ENCODE data around the gene C2CD4C.

Gene C2CD4C

GRCh38 chr19:369256-369655, 39.7 kb downstream of the C2CD4C start:
- H3K23ac ChIP-seq (ENCODE audit: low read length), result no peak overlapping the region
- no peak overlapping the region for H4K5ac ChIP-seq (ENCODE audit: low read length)
- H3K56ac ChIP-seq (ENCODE audit: low read length), result no peak overlapping the region
- no peak overlapping the region for H3K4ac ChIP-seq (ENCODE audit: low read depth, low read length)
- H2BK5ac ChIP-seq (ENCODE audit: low read length), result no peak overlapping the region
- H3K9ac ChIP-seq (ENCODE audit: low read length), result no peak overlapping the region
- DNase-seq, result no peak
- no peak overlapping the region for H3K4me3 ChIP-seq (ENCODE audit: low read length)
- no peak overlapping the region for H2AK5ac ChIP-seq (ENCODE audit: low read length)
- H3K79me2 ChIP-seq (ENCODE audit: control insufficient read depth, insufficient read depth, low read length), result no peaks in the 10 kb centered on the region
- H2BK15ac ChIP-seq (replicated peaks; ENCODE audit: low read depth), result no peak overlapping the region
- no peak overlapping the region for H3K27ac ChIP-seq (ENCODE audit: low read depth, low read length)
- no peaks in the 10 kb centered on the region for H3K36me3 ChIP-seq (ENCODE audit: control insufficient read depth, insufficient read depth, low read length)
- H3K27me3 ChIP-seq (ENCODE audit: insufficient read depth, low read length, poor library complexity), result no peaks in the 10 kb centered on the region
- no CpG with 5 or more reads among the region's 13 CpGs for WGBS (ENCODE audit: extremely low coverage, insufficient coverage, low lambda C conversion rate)
- H4K8ac ChIP-seq (ENCODE audit: low read depth, low read length), result no peak overlapping the region
- H3K4me1 ChIP-seq (ENCODE audit: control insufficient read depth, low read depth, low read length), result no peaks in the 10 kb centered on the region
- no peak overlapping the region for H3K18ac ChIP-seq (ENCODE audit: low read length)
- H2BK120ac ChIP-seq (ENCODE audit: low read depth, low read length), result no peak overlapping the region
- no peak overlapping the region for H3K4me2 ChIP-seq (ENCODE audit: low read length)
- H3K79me1 ChIP-seq (ENCODE audit: low read length), result no peaks in the 10 kb centered on the region

- no peak overlapping the region for H3K4me3 ChIP-seq (ENCODE audit: low read length)
- H3K18ac ChIP-seq (ENCODE audit: low read length), result no peak overlapping the region
- H3K4me1 ChIP-seq (ENCODE audit: control insufficient read depth, low read depth, low read length), result no peaks in the 10 kb centered on the region
- no peaks in the 10 kb centered on the region for H3K79me1 ChIP-seq (ENCODE audit: low read length)
- H3K4ac ChIP-seq (ENCODE audit: low read depth, low read length), result no peak overlapping the region
- no peak for DNase-seq
- no peak overlapping the region for H3K4me2 ChIP-seq (ENCODE audit: low read length)
- H3K56ac ChIP-seq (ENCODE audit: low read length), result no peak overlapping the region
- no peak overlapping the region for H3K27ac ChIP-seq (ENCODE audit: low read depth, low read length)
- no peak overlapping the region for H2BK5ac ChIP-seq (ENCODE audit: low read length)
- no CpG with 5 or more reads among the region's 7 CpGs for WGBS (ENCODE audit: extremely low coverage, insufficient coverage, low lambda C conversion rate)
- H4K5ac ChIP-seq (ENCODE audit: low read length), result no peak overlapping the region
- no peak overlapping the region for H2BK120ac ChIP-seq (ENCODE audit: low read depth, low read length)
- no peak overlapping the region for H2BK15ac ChIP-seq (replicated peaks; ENCODE audit: low read depth)
- no peak overlapping the region for H3K23ac ChIP-seq (ENCODE audit: low read length)
- no peak overlapping the region for H4K8ac ChIP-seq (ENCODE audit: low read depth, low read length)
- no peak overlapping the region for H3K9ac ChIP-seq (ENCODE audit: low read length)
- no peaks in the 10 kb centered on the region for H3K27me3 ChIP-seq (ENCODE audit: insufficient read depth, low read length, poor library complexity)
- no peak overlapping the region for H2AK5ac ChIP-seq (ENCODE audit: low read length)
- no peaks in the 10 kb centered on the region for H3K79me2 ChIP-seq (ENCODE audit: control insufficient read depth, insufficient read depth, low read length)
- no peaks in the 10 kb centered on the region for H3K36me3 ChIP-seq (ENCODE audit: control insufficient read depth, insufficient read depth, low read length)
Observed at GRCh38 chr19:368630-369024, 40.3 kb downstream of the C2CD4C start.

- Histone ChIP-seq H3K23ac (ENCODE audit: low read length) (no peak overlapping the region), H3K18ac (ENCODE audit: low read length) (no peak overlapping the region), H3K4me2 (ENCODE audit: low read length) (no peak overlapping the region), H4K5ac (ENCODE audit: low read length) (no peak overlapping the region), H3K9ac (ENCODE audit: low read length) (no peak overlapping the region), H3K27me3 (ENCODE audit: insufficient read depth, low read length, poor library complexity) (no peaks in the 10 kb centered on the region), H2BK15ac (replicated peaks; ENCODE audit: low read depth) (no peak overlapping the region), H2BK120ac (ENCODE audit: low read depth, low read length) (no peak overlapping the region), H4K8ac (ENCODE audit: low read depth, low read length) (no peak overlapping the region), H3K27ac (ENCODE audit: low read depth, low read length) (no peak overlapping the region), H2BK5ac (ENCODE audit: low read length) (no peak overlapping the region), H2AK5ac (ENCODE audit: low read length) (no peak overlapping the region), H3K4ac (ENCODE audit: low read depth, low read length) (no peak overlapping the region), H3K56ac (ENCODE audit: low read length) (no peak overlapping the region), H3K79me2 (ENCODE audit: control insufficient read depth, insufficient read depth, low read length) (no peaks in the 10 kb centered on the region), H3K36me3 (ENCODE audit: control insufficient read depth, insufficient read depth, low read length) (no peaks in the 10 kb centered on the region), H3K4me1 (ENCODE audit: control insufficient read depth, low read depth, low read length) (no peaks in the 10 kb centered on the region), H3K4me3 (ENCODE audit: low read length) (no peak overlapping the region), H3K79me1 (ENCODE audit: low read length) (no peaks in the 10 kb centered on the region)
- no peak for DNase-seq
- no CpG with 5 or more reads among the region's 22 CpGs for WGBS (ENCODE audit: extremely low coverage, insufficient coverage, low lambda C conversion rate)
Observed at GRCh38 chr19:367963-368629, 40.9 kb downstream of the C2CD4C start.

- no CpG with 5 or more reads among the region's 14 CpGs for WGBS (ENCODE audit: extremely low coverage, insufficient coverage, low lambda C conversion rate)
- Histone ChIP-seq H2BK120ac (ENCODE audit: low read depth, low read length) (no peak overlapping the region), H3K36me3 (ENCODE audit: control insufficient read depth, insufficient read depth, low read length) (no peaks in the 10 kb centered on the region), H3K79me1 (ENCODE audit: low read length) (no peaks in the 10 kb centered on the region), H3K18ac (ENCODE audit: low read length) (no peak overlapping the region), H3K4me3 (ENCODE audit: low read length) (no peak overlapping the region), H3K4me2 (ENCODE audit: low read length) (no peak overlapping the region), H3K4ac (ENCODE audit: low read depth, low read length) (no peak overlapping the region), H3K27ac (ENCODE audit: low read depth, low read length) (no peak overlapping the region), H2BK15ac (replicated peaks; ENCODE audit: low read depth) (no peak overlapping the region), H2AK5ac (ENCODE audit: low read length) (no peak overlapping the region), H3K23ac (ENCODE audit: low read length) (no peak overlapping the region), H3K79me2 (ENCODE audit: control insufficient read depth, insufficient read depth, low read length) (no peaks in the 10 kb centered on the region), H3K4me1 (ENCODE audit: control insufficient read depth, low read depth, low read length) (no peaks in the 10 kb centered on the region), H2BK5ac (ENCODE audit: low read length) (no peak overlapping the region), H3K9ac (ENCODE audit: low read length) (no peak overlapping the region), H4K5ac (ENCODE audit: low read length) (no peak overlapping the region), H3K27me3 (ENCODE audit: insufficient read depth, low read length, poor library complexity) (no peaks in the 10 kb centered on the region), H3K56ac (ENCODE audit: low read length) (no peak overlapping the region), H4K8ac (ENCODE audit: low read depth, low read length) (no peak overlapping the region)
- no peak for DNase-seq
Observed at GRCh38 chr19:367561-367960, 41.4 kb downstream of the C2CD4C start.

GRCh38 chr19:366951-367350, 42.0 kb downstream of the C2CD4C start:
- Histone ChIP-seq H4K5ac (ENCODE audit: low read length) (no peak overlapping the region), H3K4me3 (ENCODE audit: low read length) (no peak overlapping the region), H2AK5ac (ENCODE audit: low read length) (no peak overlapping the region), H3K18ac (ENCODE audit: low read length) (no peak overlapping the region), H3K4me2 (ENCODE audit: low read length) (no peak overlapping the region), H2BK5ac (ENCODE audit: low read length) (no peak overlapping the region), H3K79me1 (ENCODE audit: low read length) (no peaks in the 10 kb centered on the region), H3K27me3 (ENCODE audit: insufficient read depth, low read length, poor library complexity) (no peaks in the 10 kb centered on the region), H3K27ac (ENCODE audit: low read depth, low read length) (no peak overlapping the region), H3K9ac (ENCODE audit: low read length) (no peak overlapping the region), H4K8ac (ENCODE audit: low read depth, low read length) (no peak overlapping the region), H3K4me1 (ENCODE audit: control insufficient read depth, low read depth, low read length) (no peaks in the 10 kb centered on the region), H3K79me2 (ENCODE audit: control insufficient read depth, insufficient read depth, low read length) (no peaks in the 10 kb centered on the region), H2BK15ac (replicated peaks; ENCODE audit: low read depth) (no peak overlapping the region), H2BK120ac (ENCODE audit: low read depth, low read length) (no peak overlapping the region), H3K4ac (ENCODE audit: low read depth, low read length) (no peak overlapping the region), H3K36me3 (ENCODE audit: control insufficient read depth, insufficient read depth, low read length) (no peaks in the 10 kb centered on the region), H3K56ac (ENCODE audit: low read length) (no peak overlapping the region), H3K23ac (ENCODE audit: low read length) (no peak overlapping the region)
- no CpG with 5 or more reads among the region's 8 CpGs for WGBS (ENCODE audit: extremely low coverage, insufficient coverage, low lambda C conversion rate)
- no peak for DNase-seq

- no peak overlapping the region for H2BK120ac ChIP-seq (ENCODE audit: low read depth, low read length)
- no peak overlapping the region for H3K4ac ChIP-seq (ENCODE audit: low read depth, low read length)
- H2BK15ac ChIP-seq (replicated peaks; ENCODE audit: low read depth), result no peak overlapping the region
- no peak overlapping the region for H2AK5ac ChIP-seq (ENCODE audit: low read length)
- no peaks in the 10 kb centered on the region for H3K79me2 ChIP-seq (ENCODE audit: control insufficient read depth, insufficient read depth, low read length)
- no peaks in the 10 kb centered on the region for H3K79me1 ChIP-seq (ENCODE audit: low read length)
- DNase-seq, result no peak
- no peaks in the 10 kb centered on the region for H3K4me1 ChIP-seq (ENCODE audit: control insufficient read depth, low read depth, low read length)
- no peaks in the 10 kb centered on the region for H3K36me3 ChIP-seq (ENCODE audit: control insufficient read depth, insufficient read depth, low read length)
- no peak overlapping the region for H3K4me2 ChIP-seq (ENCODE audit: low read length)
- H4K8ac ChIP-seq (ENCODE audit: low read depth, low read length), result no peak overlapping the region
- WGBS (ENCODE audit: extremely low coverage, insufficient coverage, low lambda C conversion rate), result no CpG with 5 or more reads among the region's 17 CpGs
- H3K27ac ChIP-seq (ENCODE audit: low read depth, low read length), result no peak overlapping the region
- no peak overlapping the region for H3K9ac ChIP-seq (ENCODE audit: low read length)
- H2BK5ac ChIP-seq (ENCODE audit: low read length), result no peak overlapping the region
- H3K27me3 ChIP-seq (ENCODE audit: insufficient read depth, low read length, poor library complexity), result no peaks in the 10 kb centered on the region
- no peak overlapping the region for H3K56ac ChIP-seq (ENCODE audit: low read length)
- H3K4me3 ChIP-seq (ENCODE audit: low read length), result no peak overlapping the region
- H4K5ac ChIP-seq (ENCODE audit: low read length), result no peak overlapping the region
- H3K18ac ChIP-seq (ENCODE audit: low read length), result no peak overlapping the region
- no peak overlapping the region for H3K23ac ChIP-seq (ENCODE audit: low read length)
Observed at GRCh38 chr19:366205-366783, 42.7 kb downstream of the C2CD4C start.
